ENCODE results near the gene TMEM80. TPM values are rescaled to one million over a fixed set of nuclear protein-coding genes. Genes with fewer than 3 reads are reported as not detected.

The TMEM80 gene
- total and polyA plus RNA-seq, 2 donors (not counting 3 experiments of a cell fraction or from before 2014, with no cell fraction given) = 21.2 to 26.6 TPM

DNA sequence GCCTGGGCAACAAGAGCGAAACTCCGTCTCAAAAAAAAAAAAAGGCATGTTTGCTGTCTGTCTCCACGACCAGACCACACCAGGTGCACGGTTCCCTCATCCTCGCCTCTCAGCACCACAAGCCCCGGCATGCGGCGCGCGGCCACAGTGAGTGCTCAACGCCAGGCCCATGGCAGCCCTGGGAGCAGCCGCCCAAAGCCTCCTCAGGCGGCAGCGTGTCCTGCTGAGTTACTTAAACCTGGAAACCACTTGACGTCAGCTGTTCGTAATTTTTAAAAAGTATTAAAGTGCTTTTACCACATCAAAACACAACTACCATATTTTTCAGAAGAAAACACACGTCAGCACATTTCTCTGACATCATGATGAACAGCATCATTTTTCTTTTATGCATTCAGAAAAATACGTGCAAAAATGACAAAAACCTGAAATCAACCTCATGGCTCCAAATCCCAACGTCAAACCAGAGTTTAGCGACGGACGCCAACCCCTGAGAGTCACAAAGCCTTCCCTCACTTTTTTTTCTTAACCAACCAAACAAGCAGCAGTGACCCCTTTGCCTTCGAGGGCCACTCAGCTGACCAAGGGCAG, 2.7 kb upstream of the TMEM80 start:
- FAIRE-seq = peak; percentile 47
- intact Hi-C loops (cut with micrococcal nuclease) (no loop called here), dilution Hi-C loops (cut with MboI; ENCODE audit: extremely low pct_ligation_motif_present, low sequenced_read_pairs) (no loop called here)
- CTCF ChIA-PET = interaction anchor here (1.2 to 1.7 kb wide), 3 partner anchors 11 to 35 kb away, joined by 3 to 6 read pairs (median 5); no protein-coding TSS in a partner anchor
- POLR2A ChIA-PET = no interaction called here
- no peaks in the 10 kb centered on the region for H4K20me1 ChIP-seq (replicated peaks; ENCODE audit: control insufficient read depth, extremely low read depth, insufficient read depth, low read length)
- H3K36me3 ChIP-seq (ENCODE audit: control insufficient read depth in 2 of 2, extremely low read depth in 1 of 2, insufficient read depth in 2 of 2, low read length in 2 of 2) = peaks cover 0 to 2% of the 10 kb centered on the region in 2 experiments
- no peak overlapping the region for H3K27ac ChIP-seq (ENCODE audit: insufficient read depth, low read depth, low read length)
- no peaks in the 10 kb centered on the region for H3K27me3 ChIP-seq (ENCODE audit: control insufficient read depth in 2 of 2, insufficient read depth in 2 of 2, low read length in 2 of 2)
- H3K4me3 ChIP-seq (replicated peaks in 1 of 3; ENCODE audit: insufficient read depth in 1 of 3, low read depth in 1 of 3, low read length in 3 of 3) = peak overlapping the region in 2 of 3 experiments; percentile 28 to 46
- no TSS peak for BruUV-seq (replicated peaks)
- H3K4me2 ChIP-seq (ENCODE audit: insufficient read depth, low read length) = peak overlapping the region; percentile 64
- H3K4me1 ChIP-seq (ENCODE audit: control insufficient read depth, extremely low read depth, insufficient read depth, low read length) = peaks cover 32% of the 10 kb centered on the region
- no peak for TF ChIP-seq POLR2AphosphoS5 (IDR thresholded peaks at IDR 0.05; ENCODE audit: insufficient read depth, low read depth, low read length)
- no peaks in the 10 kb centered on the region for H3K9me1 ChIP-seq (replicated peaks; ENCODE audit: control insufficient read depth, extremely low read depth, insufficient read depth, low read length)
- peaks cover 57% of the 10 kb centered on the region for H3K79me2 ChIP-seq (ENCODE audit: control insufficient read depth, insufficient read depth, low read length)
- no peak overlapping the region for H2AFZ ChIP-seq (ENCODE audit: low read depth, low read length)
- DNase-seq (ENCODE audit: low read depth, low spot score) = no peak
- H3K9ac ChIP-seq (replicated peaks; ENCODE audit: extremely low read depth, insufficient read depth, low read length) = no peak overlapping the region
- no peaks in the 10 kb centered on the region for H3K9me3 ChIP-seq (replicated peaks; ENCODE audit: control insufficient read depth, insufficient read depth, low read length)

DNA sequence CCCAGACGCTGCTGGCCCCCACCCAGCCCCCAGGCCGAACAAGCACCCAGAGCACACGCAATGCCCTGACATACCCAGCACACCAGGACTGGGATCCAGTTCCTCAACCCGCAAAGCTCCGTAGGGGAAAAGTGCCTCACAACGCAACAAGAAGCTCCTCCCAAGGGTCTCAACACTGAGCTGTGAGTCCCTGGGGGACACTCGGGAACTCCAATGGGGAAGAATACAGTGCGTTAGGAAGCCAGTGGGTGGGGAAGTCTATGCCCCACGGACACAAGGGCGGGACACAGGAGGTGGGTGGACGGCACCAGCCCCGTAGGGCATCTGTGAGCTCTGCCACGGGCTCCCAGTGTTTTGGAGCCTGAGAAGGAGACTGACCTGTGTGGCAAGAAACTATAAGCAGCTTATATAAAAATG, 2.2 kb upstream of the TMEM80 start:
- intact Hi-C loops (cut with micrococcal nuclease) = no loop called here
- FAIRE-seq = no peak

More for the DNA sequence above, 2.2 kb upstream of the TMEM80 start:
- no peak overlapping the region for H3K27ac ChIP-seq (ENCODE audit: insufficient read depth, low read depth, low read length)
- BruUV-seq (replicated peaks) = TSS peak; percentile 15
- no peak for TF ChIP-seq GATA2 (IDR thresholded peaks at IDR 0.05; ENCODE audit: insufficient read depth, insufficient read length, low read depth, low read length)
- no peaks in the 10 kb centered on the region for H3K9me1 ChIP-seq (replicated peaks; ENCODE audit: control insufficient read depth, extremely low read depth, insufficient read depth, low read length)
- H3K4me3 ChIP-seq (replicated peaks in 1 of 3; ENCODE audit: insufficient read depth in 1 of 3, low read depth in 1 of 3, low read length in 3 of 3) = peak overlapping the region in 2 of 3 experiments; percentile 28 to 46
- H3K9me3 ChIP-seq (replicated peaks; ENCODE audit: control insufficient read depth, insufficient read depth, low read length) = no peaks in the 10 kb centered on the region
- peak overlapping the region; percentile 64 for H3K4me2 ChIP-seq (ENCODE audit: insufficient read depth, low read length)
- H3K4me1 ChIP-seq (ENCODE audit: control insufficient read depth, extremely low read depth, insufficient read depth, low read length) = peaks cover 32% of the 10 kb centered on the region
- dilution Hi-C loops (cut with MboI; ENCODE audit: extremely low pct_ligation_motif_present, low sequenced_read_pairs) = no loop called here
- no peak overlapping the region for H3K9ac ChIP-seq (replicated peaks; ENCODE audit: extremely low read depth, insufficient read depth, low read length)
- H3K36me3 ChIP-seq (ENCODE audit: control insufficient read depth in 2 of 2, extremely low read depth in 1 of 2, insufficient read depth in 2 of 2, low read length in 2 of 2) = peaks cover 0 to 2% of the 10 kb centered on the region in 2 experiments
- H3K27me3 ChIP-seq (ENCODE audit: control insufficient read depth in 2 of 2, insufficient read depth in 2 of 2, low read length in 2 of 2) = no peaks in the 10 kb centered on the region
- ChIA-PET POLR2A (no interaction called here), CTCF (interaction anchor here (0.7 to 1.7 kb wide), 4 partner anchors 12 to 35 kb away, joined by 3 to 6 read pairs (median 4); no protein-coding TSS in a partner anchor)
- H2AFZ ChIP-seq (ENCODE audit: low read depth, low read length) = no peak overlapping the region
- no peaks in the 10 kb centered on the region for H4K20me1 ChIP-seq (replicated peaks; ENCODE audit: control insufficient read depth, extremely low read depth, insufficient read depth, low read length)
- H3K79me2 ChIP-seq (ENCODE audit: control insufficient read depth, insufficient read depth, low read length) = peaks cover 59% of the 10 kb centered on the region
- DNase-seq (ENCODE audit: low read depth, low spot score) = peak; percentile 31

All from endothelial cell of umbilical vein (primary cell).